H1 (cell line): ENCODE data around the gene LNX2. TPM values are rescaled to one million over a fixed set of nuclear protein-coding genes. Genes with fewer than 3 reads are reported as not detected.

Source experiments
- CHD1 ChIP-seq: IDR thresholded peaks from 2 replicates; pipeline ENCODE4 v1.6.1; 2012; ENCODE audit warnings: low read depth, low read length, improper control_type of control experiment
- CHD7 ChIP-seq: fragments of 300-600 bp; sonication (generic); IDR thresholded peaks from 2 replicates; pipeline ENCODE4 v1.7.1; 2012; ENCODE audit warnings: low read length, moderate library complexity, mild to moderate bottlenecking, inconsistent platforms; ENCODE audit not compliant: insufficient replicate concordance
- CREB1 ChIP-seq: IDR thresholded peaks from 2 replicates; pipeline ENCODE4 v1.6.1; 2012; ENCODE audit warnings: inconsistent platforms
- POU5F1 ChIP-seq: IDR thresholded peaks from 2 replicates; pipeline ENCODE4 v1.6.1; 2011; ENCODE audit warnings: low read depth, mild to moderate bottlenecking, low read length, moderate library complexity
- polyA plus RNA-seq, 7 experiments: library from polyadenylated mRNA; depleted of rRNA in 3 of 7; stranded (reverse) in 5 of 7; unstranded in 2 of 7; fragments of >200 nt in 5 of 7; fragments of 200-250 nt in 2 of 7; gene quantifications; 1 replicate in 5 of 7; 2 replicates in 1 of 7; 4 replicates in 1 of 7; pipeline versions ENCODE4 v1.2.1 to v1.2.3, GENCODE V29; 2011 to 2013; ENCODE audit warnings: missing spikeins in 2 of 7, mixed read lengths in 2 of 7
- total RNA-seq: library from RNA; stranded (reverse); fragmentation: NEBNext Ultra II Directional; extraction: Animal tissue kit (Norgen Biotek cat#: 25700); gene quantifications from 2 replicates; pipeline ENCODE4 v1.2.1, GENCODE V29; 2021

Gene LNX2
- total and polyA plus RNA-seq, 2 of the 8 experiments (the other 6 are each of a cell fraction or from before 2014, with no cell fraction given) = 6.4 to 13.9 TPM

DNA sequence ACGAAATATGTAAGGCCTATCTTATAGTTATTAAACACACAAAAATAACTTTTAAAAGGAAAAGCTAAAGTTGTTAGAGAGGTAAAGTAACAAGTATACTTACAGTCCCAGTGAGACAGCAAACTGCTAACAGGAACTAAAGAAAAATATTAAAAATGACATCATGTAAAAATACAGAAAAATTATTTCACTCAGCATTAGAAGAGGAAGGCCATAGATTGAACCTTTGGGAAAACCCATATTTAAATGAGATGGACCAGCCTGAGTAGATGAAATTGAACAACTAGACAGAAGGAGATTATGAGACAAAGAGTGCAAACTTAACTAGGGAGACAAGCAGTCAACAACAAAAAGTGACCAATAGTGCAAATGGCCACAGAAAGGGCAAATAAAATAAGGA is 49.4 kb downstream of the LNX2 start (continued):
- TF ChIP-seq CHD7 = no peak
- no peak for TF ChIP-seq CHD1
- no peak for TF ChIP-seq POU5F1
- no peak for TF ChIP-seq CREB1
